Endothelial cell of umbilical vein (primary cell): ENCODE data around the gene AZU1.

Source experiments
- CTCF ChIP-seq, 2 donors: IDR thresholded peaks; 1 replicate in 1 of 2; 2 replicates in 1 of 2; pipeline ENCODE4 v1.5.1; 2011; ENCODE audit warnings: low read length in 2 of 2, mild to moderate bottlenecking in 2 of 2, moderate library complexity in 2 of 2, control low read depth in 1 of 2, inconsistent platforms in 1 of 2, low read depth in 1 of 2; ENCODE audit not compliant: insufficient read depth in 1 of 2; ENCODE audit errors: extremely low read depth in 1 of 2
- POLR2AphosphoS5 ChIP-seq: IDR thresholded peaks from 2 replicates; pipeline ENCODE4 v1.6.1; 2012; ENCODE audit warnings: low read depth, mild to moderate bottlenecking, control low read depth, low read length, moderate library complexity; ENCODE audit not compliant: insufficient read depth

- TF ChIP-seq CTCF (IDR thresholded peaks at IDR 0.05; ENCODE audit: extremely low read depth in 1 of 2, insufficient read depth in 1 of 2, low read depth in 1 of 2, low read length in 2 of 2): no peak
- no peak for TF ChIP-seq POLR2AphosphoS5
These were observed 23.3 kb downstream of the AZU1 start for GRCh38 chr19:850979-851335.
